Measurements from ENCODE around the gene TCFL5.

Gene TCFL5

DNA sequence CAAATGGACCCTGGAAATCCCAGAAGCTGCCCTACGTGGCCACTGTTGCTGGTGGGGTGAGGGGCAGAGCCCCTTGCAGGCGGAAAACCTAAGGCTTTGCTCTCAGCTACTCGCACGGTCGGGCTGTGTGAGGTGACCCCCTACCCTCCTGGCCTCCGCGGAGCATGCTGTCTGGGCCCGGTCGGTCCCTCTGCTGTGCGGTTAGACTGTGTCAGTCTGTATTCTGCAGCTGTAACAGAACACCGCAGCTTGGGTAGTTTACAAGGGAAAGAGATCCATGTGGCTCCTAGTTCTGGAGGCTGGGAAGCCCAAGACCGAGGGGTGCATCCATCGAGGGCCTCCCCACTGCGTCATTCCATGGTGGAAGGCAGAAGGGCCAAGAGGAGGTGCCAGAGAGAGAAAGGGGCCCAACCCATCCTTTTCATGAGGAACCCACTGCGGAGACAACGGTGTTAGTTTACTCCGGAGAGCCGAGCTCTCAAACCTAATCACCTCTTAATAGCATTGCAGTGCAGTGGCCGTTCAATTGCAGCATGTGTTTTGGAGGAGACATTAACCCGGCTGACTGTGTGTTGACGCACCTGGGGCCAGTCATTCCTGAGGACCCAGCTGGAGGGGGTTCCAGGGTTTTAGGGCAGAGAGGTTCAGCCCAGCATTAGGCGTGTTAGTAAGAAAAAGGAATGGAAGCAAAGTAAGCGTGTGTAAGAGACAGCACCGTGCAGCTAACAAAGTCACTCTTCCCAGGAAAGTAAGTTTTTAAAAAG lies 26.5 kb downstream of the TCFL5 start:
- no peak for DNase-seq (ENCODE audit: low read depth in 2 of 2)

DNA sequence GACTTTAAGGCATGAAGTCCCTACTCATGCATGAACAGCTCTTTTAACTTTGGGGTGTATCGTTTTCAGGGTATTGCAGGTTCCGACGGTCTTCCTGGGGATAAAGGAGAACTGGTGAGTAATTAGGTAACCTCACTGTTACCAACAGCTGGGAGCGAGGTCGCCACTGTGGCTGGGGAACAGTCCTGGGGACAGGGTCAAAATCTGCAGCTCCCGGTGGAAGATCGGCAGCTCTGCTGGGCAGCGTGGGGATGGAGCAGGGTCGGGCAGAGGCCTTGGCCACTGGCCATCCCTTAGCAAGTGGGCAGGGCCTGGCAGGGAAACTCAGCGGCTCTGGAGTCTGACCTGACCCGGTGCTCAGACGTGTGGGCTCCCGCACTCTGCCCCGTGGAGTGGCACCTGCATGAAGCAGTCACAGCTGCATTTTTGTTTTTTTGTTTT lies 28.7 kb downstream of the TCFL5 start:
- DNase-seq (ENCODE audit: low read depth in 2 of 2), result no peak

DNA sequence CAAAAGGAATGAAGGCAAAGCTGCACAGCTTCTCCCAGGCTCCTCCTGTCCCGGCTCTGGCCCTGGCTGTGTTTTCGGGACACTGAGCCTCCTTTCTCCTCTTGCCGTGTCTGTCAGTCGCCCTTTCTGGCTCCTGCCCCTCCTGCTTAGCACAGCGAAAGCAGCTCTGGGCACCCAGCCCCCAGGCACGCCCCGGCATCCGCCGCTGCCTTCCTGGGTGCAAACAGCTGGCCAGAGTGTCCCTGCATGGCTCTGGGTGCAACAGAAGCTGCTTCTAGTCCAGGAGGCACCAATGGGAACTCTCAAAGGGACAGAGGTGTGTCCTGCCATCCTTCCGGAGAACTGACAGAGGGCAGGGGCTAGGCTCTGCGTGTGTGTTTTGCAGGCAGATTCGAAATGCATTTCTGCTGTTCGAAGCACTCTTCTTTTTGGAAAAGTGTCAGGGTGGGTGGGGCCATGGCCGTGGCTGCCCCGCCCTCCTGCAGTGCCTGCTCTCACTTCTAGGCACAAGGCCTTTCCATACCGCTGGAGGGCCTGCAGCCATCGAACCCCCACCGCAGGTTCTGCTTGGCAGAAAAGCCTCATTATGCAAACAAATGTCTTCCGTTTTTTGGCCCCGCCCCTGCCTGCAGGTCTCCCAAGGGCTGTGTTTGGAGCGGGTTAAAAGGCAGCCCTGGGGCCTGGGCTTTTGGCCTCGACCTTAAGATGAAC lies 29.3 kb downstream of the TCFL5 start:
- DNase-seq (ENCODE audit: low read depth in 2 of 2), result no peak

DNA sequence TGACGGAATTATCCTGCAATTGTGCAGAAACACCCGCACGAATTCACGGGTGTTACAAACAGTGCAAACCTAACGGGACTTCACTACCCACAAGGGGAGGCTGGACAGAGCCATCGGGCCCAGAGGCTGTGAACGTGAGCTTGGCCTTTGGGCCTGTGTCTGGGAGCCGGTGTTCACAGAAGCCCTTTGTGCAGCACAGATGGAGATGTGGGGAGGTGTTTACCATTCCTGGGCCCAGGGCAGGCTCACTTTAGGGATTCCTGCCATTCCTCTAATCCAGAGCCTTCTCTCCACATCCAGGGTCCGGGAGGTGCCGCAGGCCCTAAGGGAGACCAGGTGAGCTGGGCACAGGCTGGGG lies 29.8 kb downstream of the TCFL5 start:
- no peak for DNase-seq (ENCODE audit: low read depth in 2 of 2)

- no peak for DNase-seq (ENCODE audit: low read depth in 2 of 2)
Observed at GRCh38 chr20:62831361-62831788, 30.2 kb downstream of the TCFL5 start.

DNA sequence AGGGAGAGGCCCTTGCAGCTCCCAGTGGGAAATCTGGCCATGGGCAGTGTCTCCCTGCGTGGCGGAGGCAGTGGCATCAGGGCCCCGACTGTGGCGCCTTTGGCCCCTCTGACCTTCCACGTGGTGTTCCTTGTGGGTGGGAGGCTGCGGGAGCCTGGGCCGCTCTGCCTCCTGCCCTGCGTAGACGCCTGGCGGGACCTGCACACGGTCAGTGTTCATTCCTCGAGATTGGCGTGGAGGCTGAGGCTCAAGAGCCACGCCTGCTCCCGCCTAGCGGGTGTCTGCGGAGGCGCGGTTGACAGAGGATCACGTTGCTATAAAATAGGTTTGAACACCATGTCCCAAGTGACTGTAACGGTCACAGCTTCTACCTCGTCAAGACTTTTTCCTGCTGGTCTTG lies 30.8 kb downstream of the TCFL5 start:
- no peak for DNase-seq (ENCODE audit: low read depth in 2 of 2)

DNA sequence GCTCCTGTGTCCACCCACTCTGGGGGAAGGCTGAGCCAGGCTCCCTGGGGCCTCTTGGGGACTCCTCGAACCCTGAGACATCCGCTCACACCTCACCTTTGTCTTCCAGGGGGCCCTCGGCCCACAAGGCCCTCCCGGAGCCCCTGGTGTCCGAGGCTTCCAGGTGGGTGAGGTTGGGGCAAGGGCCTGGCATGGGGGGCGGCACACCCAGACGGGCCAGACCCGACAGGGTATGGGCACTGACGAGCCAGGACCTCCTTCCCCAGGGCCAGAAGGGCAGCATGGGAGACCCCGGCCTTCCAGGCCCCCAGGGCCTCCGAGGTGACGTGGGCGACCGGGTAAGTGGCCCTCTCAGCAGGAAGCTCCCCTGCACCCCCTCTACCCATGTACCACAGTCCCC lies 31.4 kb downstream of the TCFL5 start:
- DNase-seq (ENCODE audit: low read depth in 2 of 2), result no peak

DNA sequence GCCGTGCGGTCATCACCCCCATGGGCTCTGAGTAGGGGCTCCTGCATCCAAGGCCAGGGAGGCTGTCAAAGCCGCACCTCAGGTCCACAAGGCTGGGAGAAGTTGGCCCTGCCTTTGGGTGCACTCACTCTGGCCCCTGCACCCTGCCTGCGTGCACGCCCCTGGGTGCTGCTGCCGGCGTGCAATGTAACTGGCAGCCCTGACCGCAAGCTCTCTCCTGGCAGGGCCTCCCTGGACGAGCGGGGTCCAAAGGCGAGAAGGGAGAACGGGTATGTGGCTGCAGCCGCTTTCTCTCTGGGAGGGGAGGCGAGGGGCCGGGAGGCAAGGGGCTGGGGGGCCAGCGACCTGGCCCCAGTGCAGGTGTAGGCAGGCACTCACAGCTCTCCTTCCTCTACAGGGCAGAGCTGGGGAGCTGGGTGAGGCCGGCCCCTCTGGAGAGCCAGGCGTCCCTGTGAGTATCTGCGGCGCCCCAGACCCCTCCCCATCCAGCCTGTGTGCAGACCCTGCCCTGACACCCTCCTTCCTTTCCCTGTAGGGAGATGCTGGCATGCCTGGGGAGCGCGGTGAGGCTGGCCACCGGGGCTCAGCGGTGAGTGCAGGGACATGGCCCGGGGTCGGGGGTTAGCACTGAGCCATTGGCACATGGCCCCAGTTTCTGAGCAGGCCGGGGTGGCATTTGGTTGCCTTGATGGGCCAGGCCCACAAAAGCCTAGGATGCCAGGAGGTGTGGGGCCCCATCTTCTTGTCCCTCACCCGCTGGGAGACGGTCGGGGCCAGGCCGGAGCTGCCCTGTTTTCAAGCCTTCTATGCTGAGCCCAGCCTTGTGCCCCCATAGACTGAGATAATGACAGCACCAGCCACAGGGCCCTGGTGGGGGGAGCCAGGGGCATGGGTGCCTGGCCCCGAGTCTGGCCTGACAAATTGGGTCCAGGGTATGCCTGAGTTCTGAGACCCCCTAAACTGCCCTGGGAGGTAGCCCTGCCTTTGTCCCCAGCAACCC lies 32.1 kb downstream of the TCFL5 start:
- DNase-seq (ENCODE audit: low read depth in 2 of 2), result no peak

- DNase-seq (ENCODE audit: low read depth in 2 of 2), result no peak
Observed at GRCh38 chr20:62828511-62829230, 33.0 kb downstream of the TCFL5 start.

DNA sequence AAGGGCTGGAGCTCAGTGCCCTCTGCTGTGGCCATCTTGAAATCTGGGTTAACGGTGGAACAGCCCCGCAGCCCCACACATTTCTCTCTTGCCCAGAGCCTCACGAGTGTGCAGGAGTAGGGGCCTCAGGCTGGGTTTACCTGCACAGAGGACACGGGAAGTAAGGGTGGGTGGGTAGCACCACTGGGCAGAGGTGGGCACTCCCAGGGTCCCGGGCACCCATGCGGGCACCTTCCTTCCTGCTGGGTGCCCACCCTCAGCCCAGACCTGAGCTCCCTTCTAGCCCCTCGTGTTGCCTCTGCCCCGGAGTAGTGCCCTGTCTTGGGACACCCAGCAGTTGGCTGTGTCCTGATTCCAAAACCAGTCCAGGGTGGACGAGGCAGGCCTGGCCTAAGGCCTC lies 33.6 kb downstream of the TCFL5 start:
- DNase-seq (ENCODE audit: low read depth in 2 of 2), result no peak

- no peak for DNase-seq (ENCODE audit: low read depth in 2 of 2)
Observed at GRCh38 chr20:62827311-62828038, 34.1 kb downstream of the TCFL5 start.

GRCh38 chr20:62826646-62827310 lies 34.8 kb downstream of the TCFL5 start:
- DNase-seq (ENCODE audit: low read depth in 2 of 2), result no peak

- DNase-seq (ENCODE audit: low read depth in 2 of 2), result no peak
Observed at GRCh38 chr20:62825986-62826645, 35.5 kb downstream of the TCFL5 start.

DNA sequence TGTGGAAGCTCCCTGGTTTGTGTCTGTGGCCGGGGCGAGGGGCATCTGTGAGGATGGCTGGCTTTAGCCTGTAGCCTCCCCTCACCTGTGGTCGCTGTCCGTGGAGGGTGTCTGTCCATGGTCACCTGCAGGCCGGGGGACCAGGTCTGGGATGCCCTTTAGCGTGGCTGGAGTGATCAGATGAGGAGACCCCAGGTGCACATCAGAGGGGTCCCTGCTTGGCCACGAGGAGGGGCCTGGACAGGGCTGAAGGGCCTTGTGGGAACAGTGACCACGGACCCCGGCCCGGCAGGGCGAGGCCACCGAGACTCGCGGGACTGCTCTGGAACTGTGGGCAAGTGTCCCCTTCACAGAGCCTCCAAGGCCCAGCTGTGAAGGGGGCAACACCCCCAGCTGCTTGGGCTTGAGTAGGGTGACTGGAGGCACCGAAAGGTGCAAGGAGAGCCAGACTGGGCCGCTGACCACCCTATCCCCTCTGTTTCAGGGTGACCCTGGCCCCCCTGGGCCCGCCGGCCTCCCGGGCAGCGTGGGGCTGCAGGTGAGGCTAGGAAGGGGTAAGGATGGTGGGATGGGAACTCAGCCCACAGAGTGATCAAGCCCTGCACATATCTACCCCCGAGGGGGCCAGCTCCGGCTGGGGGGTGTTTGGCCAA lies 36.2 kb downstream of the TCFL5 start:
- DNase-seq (ENCODE audit: low read depth in 2 of 2), result no peak

DNA sequence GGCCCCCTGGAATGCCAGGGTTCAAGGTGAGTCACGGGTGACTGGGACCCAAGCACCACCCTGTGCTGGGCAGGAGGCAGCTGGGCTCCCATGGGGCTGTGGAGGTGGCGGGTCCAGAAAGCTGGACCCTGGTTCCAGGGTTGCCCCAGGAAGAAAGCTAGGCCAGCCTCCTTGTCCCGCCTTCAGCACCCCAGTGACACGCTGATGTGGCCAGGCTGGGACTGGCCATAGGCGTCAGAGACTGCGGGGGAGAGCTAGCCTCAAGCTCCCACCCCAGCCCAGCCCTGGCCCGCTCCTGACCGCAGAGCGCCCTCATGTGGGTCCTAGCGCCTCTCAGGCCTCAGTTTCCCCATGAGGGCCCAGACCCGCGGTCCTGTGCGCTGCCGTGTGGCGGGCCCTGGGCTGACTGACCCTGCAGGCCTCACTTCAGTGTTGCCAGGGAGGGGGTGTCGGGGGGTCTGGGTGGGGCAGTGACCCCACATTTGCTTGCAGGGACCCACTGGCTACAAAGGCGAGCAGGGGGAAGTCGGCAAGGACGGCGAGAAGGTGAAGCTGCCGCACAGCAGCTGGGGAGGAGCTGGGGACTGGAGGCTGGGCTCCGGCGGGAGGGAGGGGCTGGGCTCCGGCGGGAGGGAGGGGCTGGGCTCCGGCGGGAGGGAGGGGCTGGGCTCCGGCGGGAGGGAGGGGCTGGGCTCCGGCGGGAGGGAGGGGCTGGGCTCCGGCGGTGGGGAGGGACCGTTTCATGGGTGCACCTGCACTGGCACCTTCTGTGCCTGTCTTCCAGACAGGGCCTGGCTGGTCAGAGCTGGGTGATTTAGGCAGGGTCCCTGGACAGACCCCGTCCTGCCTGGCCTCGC lies 36.9 kb downstream of the TCFL5 start:
- DNase-seq (ENCODE audit: low read depth in 2 of 2), result no peak

GRCh38 chr20:62823688-62824475 lies 37.7 kb downstream of the TCFL5 start:
- no peak for DNase-seq (ENCODE audit: low read depth in 2 of 2)
